Measurements from ENCODE around the gene KRT3.

The KRT3 gene

DNA sequence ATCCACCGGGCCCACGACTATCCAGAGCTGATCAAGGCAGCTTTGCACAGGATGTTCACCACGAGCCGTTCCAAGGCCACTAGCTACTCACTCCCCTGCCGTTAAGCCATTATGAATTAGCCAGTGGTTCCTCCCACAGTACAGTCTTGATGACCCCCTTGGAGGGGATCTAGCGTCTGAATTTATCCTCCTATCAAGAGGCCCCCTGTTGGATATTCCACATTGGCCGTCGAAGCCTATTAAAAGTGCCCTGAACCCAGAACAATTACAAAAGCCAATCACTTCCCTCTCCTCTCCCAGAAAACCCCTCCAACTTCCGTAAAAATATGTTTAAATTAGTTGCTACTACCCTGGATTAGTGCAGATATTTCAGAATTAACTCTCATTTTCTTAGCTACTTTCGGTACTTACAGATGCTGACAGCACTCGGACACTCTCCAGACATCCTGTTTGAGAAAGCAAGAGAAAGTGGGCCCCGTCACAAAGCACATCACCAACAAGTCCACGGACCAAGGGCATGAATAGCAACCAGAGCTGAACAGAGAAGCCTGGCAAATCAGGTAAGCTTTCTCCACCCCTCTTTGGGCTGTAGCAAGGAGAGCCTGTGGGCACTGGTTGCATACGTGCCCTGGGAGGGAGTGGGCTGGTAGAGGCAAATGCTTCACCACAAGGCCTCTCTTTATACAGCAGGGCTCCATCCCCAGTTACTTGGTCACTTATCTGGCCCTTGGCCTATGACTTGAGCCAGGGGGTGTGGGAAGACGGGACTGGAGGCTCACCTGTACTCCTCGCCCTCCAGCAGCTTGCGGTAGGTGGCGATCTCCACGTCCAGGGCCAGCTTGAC, 5.3 kb downstream of the KRT3 start:
- peaks cover 14% of the 10 kb centered on the region for H3K27me3 ChIP-seq (replicated peaks)
- in situ Hi-C loops (cut with HindIII; ENCODE audit: low pct_ligation_motif_present, low sequenced_read_pairs), result no loop called here
- DNase-seq, result no peak

DNA sequence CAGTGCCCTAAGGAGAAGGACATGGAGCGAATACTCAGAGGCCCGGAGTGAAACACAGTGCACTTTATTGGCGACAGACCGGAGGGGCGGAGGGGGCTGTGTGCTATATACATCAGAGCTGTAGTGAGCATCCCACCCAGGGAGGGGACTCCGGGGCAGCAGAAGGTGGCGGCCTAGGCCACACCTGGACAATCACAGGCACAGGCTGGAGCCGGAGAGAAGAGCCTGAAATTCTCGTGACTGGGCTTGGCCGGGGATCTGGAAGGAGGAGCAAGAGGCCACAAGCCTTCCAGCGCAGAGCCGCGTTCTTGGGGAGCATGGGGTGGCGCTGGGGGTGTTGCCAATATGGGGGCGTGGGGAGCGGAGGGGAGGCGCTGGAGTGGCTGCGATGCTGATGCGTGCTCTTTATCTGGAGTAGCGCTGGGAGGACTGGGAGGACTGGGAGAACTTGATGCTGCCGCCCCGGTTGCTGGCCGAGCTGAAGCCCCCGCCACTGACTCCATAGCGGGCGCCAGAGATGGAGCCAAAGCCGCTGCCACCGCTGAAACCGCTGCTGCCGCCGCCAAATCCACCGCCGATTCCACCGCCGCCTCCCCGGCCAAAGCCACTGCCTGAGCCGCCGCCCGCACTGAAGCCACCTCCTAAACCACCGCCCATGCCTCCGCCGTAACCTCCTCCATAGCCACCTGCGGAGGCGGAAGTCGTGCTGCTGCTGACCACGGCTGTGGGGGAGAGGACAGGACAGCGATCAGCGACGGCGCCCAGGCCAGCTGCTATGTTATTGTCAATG, 6.1 kb downstream of the KRT3 start:
- H3K27me3 ChIP-seq (replicated peaks), result peaks cover 14% of the 10 kb centered on the region

More for the DNA sequence above, 5.3 kb downstream of the KRT3 start:
- Histone ChIP-seq H3K27ac (no peak overlapping the region), H3K36me3 (replicated peaks) (no peaks in the 10 kb centered on the region), H3K4me3 (ENCODE audit: low read depth, low read length) (no peak overlapping the region)
- TF ChIP-seq, protein P1, sequence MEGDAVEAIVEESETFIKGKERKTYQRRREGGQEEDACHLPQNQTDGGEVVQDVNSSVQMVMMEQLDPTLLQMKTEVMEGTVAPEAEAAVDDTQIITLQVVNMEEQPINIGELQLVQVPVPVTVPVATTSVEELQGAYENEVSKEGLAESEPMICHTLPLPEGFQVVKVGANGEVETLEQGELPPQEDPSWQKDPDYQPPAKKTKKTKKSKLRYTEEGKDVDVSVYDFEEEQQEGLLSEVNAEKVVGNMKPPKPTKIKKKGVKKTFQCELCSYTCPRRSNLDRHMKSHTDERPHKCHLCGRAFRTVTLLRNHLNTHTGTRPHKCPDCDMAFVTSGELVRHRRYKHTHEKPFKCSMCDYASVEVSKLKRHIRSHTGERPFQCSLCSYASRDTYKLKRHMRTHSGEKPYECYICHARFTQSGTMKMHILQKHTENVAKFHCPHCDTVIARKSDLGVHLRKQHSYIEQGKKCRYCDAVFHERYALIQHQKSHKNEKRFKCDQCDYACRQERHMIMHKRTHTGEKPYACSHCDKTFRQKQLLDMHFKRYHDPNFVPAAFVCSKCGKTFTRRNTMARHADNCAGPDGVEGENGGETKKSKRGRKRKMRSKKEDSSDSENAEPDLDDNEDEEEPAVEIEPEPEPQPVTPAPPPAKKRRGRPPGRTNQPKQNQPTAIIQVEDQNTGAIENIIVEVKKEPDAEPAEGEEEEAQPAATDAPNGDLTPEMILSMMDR (IDR thresholded peaks at IDR 0.05; ENCODE audit: low read depth, low read length, missing control alignments), result no peak

DNA sequence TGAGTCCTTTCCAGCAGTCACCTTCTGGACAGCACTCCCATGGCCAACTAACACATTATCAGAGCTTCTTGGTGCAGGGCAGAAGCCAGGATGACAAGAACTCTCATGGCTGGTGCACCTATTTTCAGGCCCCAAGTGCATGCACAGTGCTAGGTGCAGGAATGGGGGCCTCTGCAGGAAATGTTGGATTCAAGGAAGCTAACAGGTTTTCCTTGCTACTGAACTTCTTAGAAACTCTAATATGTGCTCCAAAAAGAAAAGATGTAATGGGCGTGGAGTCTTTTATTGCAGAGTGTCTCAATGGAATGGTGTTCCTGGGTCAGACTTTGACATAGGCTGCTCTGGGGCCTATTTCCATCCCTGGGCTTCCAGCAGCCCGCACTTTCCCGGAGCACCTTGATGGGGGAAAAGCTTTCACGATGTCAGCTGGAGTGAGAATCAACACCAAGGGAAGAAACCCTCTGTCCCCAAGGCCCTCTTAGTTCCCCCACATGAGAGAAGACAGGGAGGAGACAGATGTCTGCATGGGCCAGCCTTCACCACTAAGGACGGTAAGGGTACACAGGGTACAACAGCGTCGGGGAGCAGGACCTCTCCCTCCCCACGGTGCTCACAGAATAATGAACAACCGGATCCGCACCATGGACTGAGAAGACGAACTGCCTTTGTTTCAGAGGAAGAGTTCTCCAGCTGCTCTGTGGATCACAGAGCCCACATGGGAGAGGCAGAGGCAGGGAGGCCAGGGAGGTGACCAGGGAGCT, 6.9 kb downstream of the KRT3 start:
- in situ Hi-C loops (cut with HindIII; ENCODE audit: low pct_ligation_motif_present, low sequenced_read_pairs), result no loop called here
- DNase-seq, result no peak
- H3K36me3 ChIP-seq (replicated peaks), result no peaks in the 10 kb centered on the region
- H3K4me3 ChIP-seq (ENCODE audit: low read depth, low read length), result no peak overlapping the region
- peaks cover 14% of the 10 kb centered on the region for H3K27me3 ChIP-seq (replicated peaks)
- H3K27ac ChIP-seq, result no peak overlapping the region
- TF ChIP-seq, protein P1 (IDR thresholded peaks at IDR 0.05; ENCODE audit: low read depth, low read length, missing control alignments), result no peak

More for the DNA sequence above, 6.1 kb downstream of the KRT3 start:
- in situ Hi-C loops (cut with HindIII; ENCODE audit: low pct_ligation_motif_present, low sequenced_read_pairs), result no loop called here
- TF ChIP-seq, protein P1 (IDR thresholded peaks at IDR 0.05; ENCODE audit: low read depth, low read length, missing control alignments), result no peak
- no peak overlapping the region for H3K4me3 ChIP-seq (ENCODE audit: low read depth, low read length)
- DNase-seq, result no peak
- no peak overlapping the region for H3K27ac ChIP-seq
- H3K36me3 ChIP-seq (replicated peaks), result no peaks in the 10 kb centered on the region

DNA sequence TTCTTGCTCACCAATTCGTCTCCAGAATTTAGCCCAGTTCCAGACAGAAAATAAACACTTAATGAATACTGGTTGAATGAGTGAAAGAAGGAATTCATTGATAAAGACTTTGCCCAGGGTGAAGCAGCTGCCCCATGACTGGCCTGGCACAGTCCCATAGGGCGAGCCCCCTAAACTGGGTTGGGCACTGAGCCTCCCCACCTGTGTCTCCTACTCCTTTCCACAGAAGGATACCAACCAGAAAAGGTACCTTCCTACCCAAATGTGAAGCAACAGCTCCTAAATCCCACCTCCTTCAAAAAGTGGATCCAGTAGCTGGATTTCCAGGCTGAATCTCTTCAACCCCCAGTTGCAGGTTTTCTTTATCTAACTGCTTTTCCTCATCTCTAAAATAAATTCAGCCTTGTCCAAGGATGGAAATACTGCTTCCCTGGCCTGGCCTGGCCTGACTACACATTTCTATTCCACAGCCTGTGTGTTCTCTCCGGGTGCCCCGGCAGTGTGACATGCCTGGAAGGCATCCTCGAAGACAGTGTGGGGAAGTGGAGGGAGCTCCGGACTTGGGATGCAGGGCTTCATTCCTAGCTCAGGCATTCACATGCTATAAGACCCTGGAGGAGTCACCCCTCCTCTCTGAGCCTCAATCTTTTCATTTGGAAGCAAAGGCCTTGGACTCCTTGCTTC, 7.6 kb downstream of the KRT3 start:
- H3K27me3 ChIP-seq (replicated peaks), result peaks cover 14% of the 10 kb centered on the region
- no peaks in the 10 kb centered on the region for H3K36me3 ChIP-seq (replicated peaks)
- H3K4me3 ChIP-seq (ENCODE audit: low read depth, low read length), result no peak overlapping the region
- in situ Hi-C loops (cut with HindIII; ENCODE audit: low pct_ligation_motif_present, low sequenced_read_pairs), result no loop called here
- no peak overlapping the region for H3K27ac ChIP-seq
- no peak for DNase-seq
- TF ChIP-seq, protein P1 (IDR thresholded peaks at IDR 0.05; ENCODE audit: low read depth, low read length, missing control alignments), result no peak

Measured in brain microvascular endothelial cell (primary cell).